Measurements from ENCODE around the gene PIGM. TPM values are rescaled to one million over a fixed set of nuclear protein-coding genes. Genes with fewer than 3 reads are reported as not detected.

PIGM gene
- total RNA-seq = 1 to 10 TPM; 4.2 to 7.3 (median 4.3) TPM

GRCh38 chr1:160031365-160032164, at the start of gene PIGM:
PIGM (minus strand) TSS chr1:160031990; CDS start chr1:160031739, 251 bp downstream.
- TF ChIP-seq CTCF (IDR thresholded peaks at IDR 0.05; ENCODE audit: low read depth) = no peak

GRCh38 chr1:160081261-160081936, 49.6 kb upstream of the PIGM start, which contains the start of gene KCNJ9:
KCNJ9 (plus strand) TSS chr1:160081538; CDS start chr1:160084031, 2,493 bp downstream.
- TF ChIP-seq CTCF (IDR thresholded peaks at IDR 0.05; ENCODE audit: low read depth) = no peak

GRCh38 chr1:160080381-160081100, 48.8 kb upstream of the PIGM start:
- no peak for TF ChIP-seq CTCF (IDR thresholded peaks at IDR 0.05; ENCODE audit: low read depth)

GRCh38 chr1:160079448-160079847, 47.7 kb upstream of the PIGM start:
- no peak for TF ChIP-seq CTCF (IDR thresholded peaks at IDR 0.05; ENCODE audit: low read depth)

GRCh38 chr1:160078512-160079195, 46.9 kb upstream of the PIGM start:
- no peak for TF ChIP-seq CTCF (IDR thresholded peaks at IDR 0.05; ENCODE audit: low read depth)

- TF ChIP-seq CTCF (IDR thresholded peaks at IDR 0.05; ENCODE audit: low read depth) = no peak
Observed at GRCh38 chr1:160077486-160077885, 45.7 kb upstream of the PIGM start.
